Amniotic stem cell (primary cell): ENCODE measurements around the gene FMN2.

Experiments
- DNase-seq: peaks from one replicate; lab custom pipeline; 2025; lab: John Stamatoyannopoulos, UW

The FMN2 gene

GRCh38 chr1:240423246-240423924, 331.7 kb downstream of the FMN2 start:
- DNase-seq: no peak

GRCh38 chr1:240424740-240425464, 333.2 kb downstream of the FMN2 start:
- no peak for DNase-seq

DNA sequence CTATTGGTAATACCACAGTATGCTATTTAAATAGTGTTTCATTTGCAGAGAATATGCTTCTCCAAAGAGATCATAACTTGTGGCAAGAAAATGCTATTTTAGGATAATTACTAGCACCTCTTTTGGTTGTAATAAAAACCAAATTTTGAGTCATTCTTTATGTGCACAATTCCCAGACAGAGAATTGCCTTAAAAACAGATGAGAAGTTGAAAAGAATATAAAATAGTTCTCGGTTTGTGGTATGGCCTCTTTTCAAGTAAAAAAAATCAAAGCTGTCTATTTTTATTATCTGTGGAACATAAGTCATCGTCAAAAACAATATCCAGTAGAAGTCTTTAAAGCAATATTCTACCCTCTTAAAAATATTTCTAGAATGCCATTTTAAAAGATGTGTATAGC, 334.4 kb downstream of the FMN2 start:
- no peak for DNase-seq

- no peak for DNase-seq
These were observed 344.4 kb downstream of the FMN2 start for GRCh38 chr1:240435996-240436566.

DNA sequence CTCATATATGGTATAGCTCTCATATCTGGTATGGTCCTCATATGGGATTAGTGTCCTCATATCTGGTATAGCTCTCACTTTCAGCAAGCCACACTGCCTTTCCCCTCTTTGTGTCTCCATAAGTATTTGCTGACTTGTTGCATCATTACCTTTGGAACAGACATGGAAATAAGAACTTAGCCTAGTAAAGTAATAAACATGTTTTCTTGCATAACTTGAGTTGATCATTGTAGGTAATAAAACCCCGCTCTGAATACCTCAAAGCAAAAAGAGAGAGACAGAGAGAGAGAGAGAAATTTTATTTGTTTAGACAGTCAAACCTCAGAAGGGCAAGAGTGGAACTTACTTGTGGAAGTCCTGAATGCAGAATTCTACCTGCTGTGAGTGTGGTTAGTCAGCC, 350.0 kb downstream of the FMN2 start:
- DNase-seq: no peak

DNA sequence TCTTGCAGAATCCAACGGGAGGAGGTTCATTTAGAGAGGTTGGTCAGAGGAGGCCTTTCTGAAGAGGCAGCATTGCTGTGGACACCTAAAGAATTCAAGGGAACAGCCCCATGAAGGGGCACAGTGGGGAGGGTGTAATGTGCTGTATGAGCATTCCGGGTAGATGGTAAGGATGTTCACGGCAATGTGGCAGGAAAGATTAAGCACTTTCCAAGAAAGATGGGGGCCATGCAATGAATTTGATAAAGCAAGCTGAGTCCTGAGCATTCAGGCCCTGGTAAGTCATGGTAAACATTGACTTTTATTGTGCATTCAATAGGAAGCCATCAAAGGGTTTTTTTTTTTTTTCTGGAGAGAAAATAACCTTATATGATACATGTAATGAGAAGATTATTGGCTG, 353.7 kb downstream of the FMN2 start:
- no peak for DNase-seq

GRCh38 chr1:240455228-240455821, 363.6 kb downstream of the FMN2 start:
- DNase-seq: no peak

- DNase-seq: no peak
These were observed 365.5 kb downstream of the FMN2 start for GRCh38 chr1:240457203-240457602.

DNA sequence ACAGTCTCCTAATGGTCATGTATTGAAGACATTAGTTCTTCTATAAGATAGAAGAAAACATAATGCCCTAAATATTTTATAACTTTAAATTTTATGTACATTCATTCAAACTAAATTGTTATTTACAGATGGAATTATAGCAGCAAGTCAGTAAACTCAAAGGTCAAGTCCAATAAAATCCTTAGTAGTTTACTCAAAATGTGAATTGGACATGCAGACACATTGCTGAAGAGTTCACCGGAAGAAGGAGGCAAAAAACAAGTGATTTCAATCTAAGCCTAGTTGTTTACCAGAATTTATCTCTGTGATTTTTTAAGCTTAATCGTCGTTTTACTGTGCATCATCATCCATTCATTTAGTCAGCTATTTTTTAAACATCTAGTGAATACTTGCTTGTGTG, 370.6 kb downstream of the FMN2 start:
- no peak for DNase-seq

- DNase-seq: no peak
These were observed 371.2 kb downstream of the FMN2 start for GRCh38 chr1:240462766-240463395.

DNA sequence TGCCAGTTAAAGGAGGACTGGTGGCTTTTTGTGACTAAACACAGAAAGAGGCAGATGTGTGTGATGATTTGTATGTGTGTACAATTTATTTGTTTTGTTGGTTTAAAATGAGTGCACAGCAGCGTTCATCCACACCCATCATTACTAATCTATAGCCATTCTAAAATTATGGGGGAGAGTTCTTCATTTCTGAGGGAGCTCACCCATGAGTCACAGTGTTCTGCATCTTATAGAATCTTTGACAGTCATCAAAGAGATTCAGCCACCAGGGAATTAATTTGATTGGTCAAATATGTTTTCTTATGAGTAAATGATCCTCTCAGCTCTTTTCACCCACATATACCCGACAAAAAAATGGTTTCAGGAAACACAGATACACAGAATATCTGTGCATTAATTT, 372.4 kb downstream of the FMN2 start:
- DNase-seq: no peak

- no peak for DNase-seq
These were observed 373.9 kb downstream of the FMN2 start for GRCh38 chr1:240465531-240465940.

DNA sequence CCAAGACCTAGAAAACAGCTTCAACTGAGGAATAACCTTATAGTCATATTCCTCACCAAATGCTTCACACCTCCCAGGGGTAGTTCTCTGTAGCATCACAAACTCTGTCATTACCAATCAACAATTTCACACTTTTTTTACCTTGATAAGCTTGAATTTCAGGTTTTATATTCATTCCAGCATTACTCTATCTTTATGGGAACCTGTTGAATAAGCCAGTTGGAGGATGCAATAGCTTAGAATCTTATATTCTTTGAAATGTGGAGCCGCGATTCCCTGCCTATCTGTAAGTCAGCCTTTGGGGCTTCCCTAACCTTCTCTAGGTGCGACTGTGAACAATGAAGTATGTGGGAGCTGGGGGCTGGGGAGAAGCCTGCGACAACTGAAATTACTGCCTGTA, 374.8 kb downstream of the FMN2 start:
- DNase-seq: no peak

- no peak for DNase-seq
These were observed 376.2 kb downstream of the FMN2 start for GRCh38 chr1:240467895-240468294.

DNA sequence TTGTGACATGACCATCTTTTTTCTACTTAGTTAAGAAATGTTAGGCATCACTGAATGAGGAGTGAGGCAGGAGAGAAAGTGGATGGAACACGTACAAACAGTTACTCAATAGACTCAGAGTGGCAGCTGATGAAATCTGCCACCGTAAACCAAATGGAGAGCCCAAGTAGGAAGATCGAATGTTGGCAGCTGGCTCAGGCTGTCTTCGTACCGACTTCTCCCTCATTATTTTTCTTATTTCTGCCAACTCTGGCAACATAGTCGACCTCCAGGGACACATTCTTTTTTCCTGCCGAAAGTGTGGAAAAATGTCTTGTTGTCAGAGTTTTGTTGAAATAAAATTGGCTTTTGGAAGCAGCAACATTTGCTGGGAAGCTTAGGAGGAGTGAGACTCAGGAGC, 377.0 kb downstream of the FMN2 start:
- no peak for DNase-seq

DNA sequence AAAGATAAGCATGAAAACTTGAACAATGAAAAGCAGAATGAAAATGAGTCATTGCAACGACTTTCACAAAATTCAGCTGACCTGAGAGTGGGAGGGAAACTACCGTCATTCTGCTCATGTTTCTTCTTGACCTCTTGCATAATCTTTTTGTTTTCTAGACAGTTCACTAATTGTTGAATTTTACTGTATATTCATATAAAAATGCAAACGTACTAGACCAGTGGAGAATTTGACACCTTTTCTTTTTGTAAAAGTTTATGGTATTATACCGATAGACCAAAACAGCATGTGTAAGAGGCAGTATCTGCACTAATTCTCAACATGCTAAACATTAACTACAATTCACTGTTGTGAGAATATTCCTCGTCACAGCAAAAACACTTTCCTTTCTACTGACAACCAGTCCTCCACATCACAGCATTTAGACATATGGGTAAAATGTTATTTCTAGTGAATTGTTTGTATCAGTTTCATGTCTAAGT, 382.5 kb downstream of the FMN2 start:
- DNase-seq: no peak

- DNase-seq: no peak
These were observed 384.1 kb downstream of the FMN2 start for GRCh38 chr1:240475832-240476231.

DNA sequence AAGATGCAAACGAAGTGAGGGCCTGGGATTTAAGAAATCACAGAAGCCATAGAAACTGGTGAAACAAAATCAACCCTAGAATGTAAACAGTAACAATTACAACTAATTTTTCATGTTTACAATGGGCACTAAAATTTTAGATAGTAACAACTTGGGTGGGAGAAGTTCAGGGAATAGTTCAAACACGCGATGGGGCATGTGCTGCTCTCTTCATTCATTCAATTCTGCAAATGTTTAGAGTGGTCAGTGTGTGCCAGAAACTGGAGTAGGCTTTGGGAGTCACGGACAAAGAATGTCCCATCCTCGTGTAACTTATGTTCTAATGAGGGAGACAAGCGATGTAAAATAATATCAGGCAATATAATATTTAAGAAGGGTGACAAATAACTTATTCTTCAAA, 386.9 kb downstream of the FMN2 start:
- no peak for DNase-seq

- DNase-seq: no peak
These were observed 393.2 kb downstream of the FMN2 start for GRCh38 chr1:240484804-240485443.

DNA sequence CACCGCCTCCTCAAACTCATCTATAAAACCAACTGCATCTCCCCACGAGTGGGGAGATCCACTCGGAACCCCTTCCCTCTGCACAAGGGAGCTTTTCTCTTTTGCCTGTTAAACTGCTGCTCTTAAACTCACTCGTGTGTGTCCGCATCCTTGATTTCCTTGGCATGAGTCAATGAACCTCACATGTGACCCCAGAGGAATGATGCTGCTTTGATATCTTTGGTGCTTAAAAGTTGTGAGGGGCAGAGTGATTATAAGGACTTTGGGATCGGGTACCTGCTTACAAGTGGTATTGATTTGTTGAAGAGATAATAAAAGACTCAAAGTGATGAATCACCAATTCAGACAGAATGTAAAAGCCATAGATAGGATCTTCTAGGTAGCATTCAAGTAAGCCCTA, 394.9 kb downstream of the FMN2 start:
- DNase-seq: no peak

DNA sequence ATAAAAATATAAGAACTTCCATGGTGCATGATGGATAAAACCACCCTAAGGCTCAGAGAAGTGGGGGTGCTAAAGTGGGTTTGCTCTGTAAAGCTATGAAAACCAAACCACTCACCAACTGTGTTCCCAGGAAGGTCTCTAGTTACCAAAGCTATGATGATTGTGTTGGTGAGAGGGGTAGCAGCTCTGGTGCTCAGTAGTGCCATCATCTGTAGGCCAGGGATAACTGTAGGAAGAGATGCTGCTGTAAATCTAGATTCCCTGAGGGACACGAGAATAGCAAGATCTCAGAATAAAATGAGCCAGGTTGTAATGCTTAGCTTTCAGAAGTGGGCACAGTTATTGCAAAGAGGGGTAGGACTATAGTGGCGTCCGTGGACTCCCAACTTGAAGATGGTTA, 395.8 kb downstream of the FMN2 start:
- DNase-seq: no peak

- no peak for DNase-seq
These were observed 399.5 kb downstream of the FMN2 start for GRCh38 chr1:240491156-240491555.
